ENCODE results near the gene BCL3.

Gene BCL3

GRCh38 chr19:44744871-44745332 lies 3.6 kb upstream of the BCL3 start:
- no peak for DNase-seq

GRCh38 chr19:44745341-44745831 lies 3.1 kb upstream of the BCL3 start:
- DNase-seq, result no peak

GRCh38 chr19:44745887-44746600 lies 2.5 kb upstream of the BCL3 start:
- no peak for DNase-seq

- no peak for DNase-seq
These were observed 1.9 kb upstream of the BCL3 start for GRCh38 chr19:44746616-44746945.

- peak; percentile 74 to 90 (median 77) for DNase-seq
These were observed 1.4 kb upstream of the BCL3 start for GRCh38 chr19:44746946-44747738.

GRCh38 chr19:44747739-44748425 lies 626 bp upstream of the BCL3 start:
- no peak for DNase-seq

GRCh38 chr19:44749292-44749691 lies 784 bp downstream of the BCL3 start:
- DNase-seq, result no peak

GRCh38 chr19:44749994-44750393 lies 1.5 kb downstream of the BCL3 start:
- DNase-seq, result no peak

GRCh38 chr19:44752123-44752815 lies 3.8 kb downstream of the BCL3 start:
- DNase-seq, result no peak

GRCh38 chr19:44752816-44753625 lies 4.5 kb downstream of the BCL3 start:
- peak; percentile 83 to 93 (median 89) for DNase-seq

GRCh38 chr19:44753626-44753931 lies 5.1 kb downstream of the BCL3 start:
- DNase-seq, result no peak

GRCh38 chr19:44753932-44754749 lies 5.6 kb downstream of the BCL3 start:
- DNase-seq, result peak; percentile 19 to 70 (median 64)

GRCh38 chr19:44754750-44755080 lies 6.2 kb downstream of the BCL3 start:
- DNase-seq, result no peak

GRCh38 chr19:44755219-44755618 lies 6.7 kb downstream of the BCL3 start:
- no peak for DNase-seq

GRCh38 chr19:44756089-44756562 lies 7.6 kb downstream of the BCL3 start:
- DNase-seq, result no peak

GRCh38 chr19:44757057-44757734 lies 8.7 kb downstream of the BCL3 start:
- DNase-seq, result no peak

- no peak for DNase-seq
These were observed 9.4 kb downstream of the BCL3 start for GRCh38 chr19:44757735-44758505.

- no peak for DNase-seq
These were observed 10.1 kb downstream of the BCL3 start for GRCh38 chr19:44758596-44758995.

GRCh38 chr19:44759083-44759804 lies 10.7 kb downstream of the BCL3 start:
- no peak for DNase-seq

All from activated CD4-positive, CD25-positive, alpha-beta regulatory T cell (primary cell).